Fibroblast of lung (primary cell): ENCODE measurements around the gene NLRP6. TPM values are rescaled to one million over a fixed set of nuclear protein-coding genes. Genes with fewer than 3 reads are reported as not detected.
"Not testable (repeated sequence)": the region's sequence is repeated elsewhere in the genome, so short reads cannot be mapped to it uniquely, and the experiment has no call there.

ENCODE experiments used
- DNase-seq, 2 donors: peaks; one replicate each; pipeline versions ENCODE4 v3.0.0 to v3.0.0-alpha.2; 2010; ENCODE audit warnings: low read depth in 2 of 2
- H2AFZ ChIP-seq: 2 replicates; pipeline ENCODE4 v1.5.1; 2012; ENCODE audit warnings: low read length, control low read depth, inconsistent platforms
- H3K27ac ChIP-seq: 2 replicates; pipeline ENCODE4 v1.5.1; 2011; ENCODE audit warnings: low read length, control low read depth; ENCODE audit not compliant: insufficient read depth
- H3K27me3 ChIP-seq: 2 replicates; pipeline ENCODE4 v1.5.1; 2011; ENCODE audit warnings: mild to moderate bottlenecking, low read length; ENCODE audit not compliant: control insufficient read depth, insufficient read depth
- H3K36me3 ChIP-seq: 2 replicates; pipeline ENCODE4 v1.5.1; 2011; ENCODE audit warnings: low read length; ENCODE audit not compliant: control insufficient read depth, insufficient read depth
- H3K4me1 ChIP-seq: 2 replicates; pipeline ENCODE4 v1.5.1; 2011; ENCODE audit warnings: low read length; ENCODE audit not compliant: control insufficient read depth, insufficient read depth; ENCODE audit errors: extremely low read depth
- H3K4me2 ChIP-seq: 2 replicates; pipeline ENCODE4 v1.5.1; 2011; ENCODE audit warnings: low read length, control low read depth; ENCODE audit not compliant: insufficient read depth; ENCODE audit errors: extremely low read depth
- H3K4me3 ChIP-seq, 4 experiments: fragments of 200-600 bp in 1 of 4; sonication (generic) in 1 of 4; replicated peaks in 1 of 4; 2 replicates each; pipeline ENCODE4 v1.5.1; 2011 to 2016; ENCODE audit warnings: low read length in 4 of 4, low read depth in 3 of 4, mild to moderate bottlenecking in 3 of 4, control low read depth in 2 of 4, inconsistent platforms in 1 of 4, mixed read lengths in 1 of 4; ENCODE audit not compliant: insufficient read depth in 1 of 4; ENCODE audit errors: control extremely low read depth in 1 of 4
- H3K79me2 ChIP-seq: 2 replicates; pipeline ENCODE4 v1.5.1; 2012; ENCODE audit warnings: mild to moderate bottlenecking, low read length, inconsistent platforms; ENCODE audit not compliant: control insufficient read depth, insufficient read depth
- H3K9ac ChIP-seq: 2 replicates; pipeline ENCODE4 v1.5.1; 2011; ENCODE audit warnings: mild to moderate bottlenecking, low read length, control low read depth; ENCODE audit not compliant: insufficient read depth
- H3K9me3 ChIP-seq: 2 replicates; pipeline ENCODE4 v1.5.1; 2012; ENCODE audit warnings: low read depth, low read length; ENCODE audit not compliant: control insufficient read depth, insufficient read depth
- H4K20me1 ChIP-seq: 2 replicates; pipeline ENCODE4 v1.5.1; 2011; ENCODE audit warnings: low read length; ENCODE audit not compliant: control insufficient read depth, insufficient read depth; ENCODE audit errors: extremely low read depth
- CTCF ChIP-seq, 2 donors: IDR thresholded peaks in 1 of 2; conservative IDR thresholded peaks in 1 of 2; 1 replicate in 1 of 2; 2 replicates in 1 of 2; pipeline ENCODE4 v1.5.1; 2011 to 2012; ENCODE audit warnings: low read length in 2 of 2, control low read depth in 1 of 2, inconsistent platforms in 1 of 2, low read depth in 1 of 2, mild to moderate bottlenecking in 1 of 2
- EZH2 ChIP-seq: IDR thresholded peaks from 2 replicates; pipeline ENCODE4 v1.5.1; 2012; ENCODE audit warnings: low read length, control low read depth, mild to moderate bottlenecking; ENCODE audit errors: missing control alignments
- polyA plus RNA-seq, 2 donors: library from polyadenylated mRNA; depleted of rRNA in 1 of 2; stranded (reverse) in 1 of 2; unstranded in 1 of 2; fragments of >200 nt; gene quantifications; 2 replicates each; pipeline ENCODE4 v1.2.1, GENCODE V29; 2011 to 2012; ENCODE audit warnings: missing spikeins in 1 of 2
- total RNA-seq: library from RNA; depleted of rRNA; stranded (reverse); fragments of >200 nt; gene quantifications from 2 replicates; pipeline ENCODE4 v1.2.1, GENCODE V29; 2014

The NLRP6 gene
- total and polyA plus RNA-seq, 2 donors (not counting 1 experiment from before 2014, with no cell fraction given), result not detected

GRCh38 chr11:324156-324555, 45.9 kb downstream of the NLRP6 start:
- Histone ChIP-seq H3K27ac (peak overlapping the region; percentile 10), H3K4me3 (no peak overlapping the region), H4K20me1 (no peaks in the 10 kb centered on the region), H3K9me3 (no peaks in the 10 kb centered on the region), H2AFZ (peak overlapping the region; percentile 73), H3K4me2 (peak overlapping the region; percentile 15), H3K36me3 (peaks cover 1% of the 10 kb centered on the region), H3K79me2 (peaks cover 12% of the 10 kb centered on the region), H3K9ac (no peak overlapping the region), H3K4me1 (peaks cover 14% of the 10 kb centered on the region), H3K27me3 (no peaks in the 10 kb centered on the region)
- DNase-seq, result no peak
- TF ChIP-seq EZH2 (no peak), CTCF (conservative IDR thresholded peaks at IDR 0.05 in 1 of 2, IDR thresholded peaks at IDR 0.05 in 1 of 2; ENCODE audit: low read depth in 1 of 2, low read length in 2 of 2) (no peak)

GRCh38 chr11:324593-325517, 46.6 kb downstream of the NLRP6 start:
- H3K36me3 ChIP-seq, H4K20me1 ChIP-seq, H3K4me3 ChIP-seq, H3K9ac ChIP-seq, DNase-seq, H3K27me3 ChIP-seq, H3K9me3 ChIP-seq, H3K79me2 ChIP-seq: not testable (repeated sequence)
- peak overlapping the region; percentile 10 for H3K27ac ChIP-seq
- peaks cover 14% of the 10 kb centered on the region for H3K4me1 ChIP-seq
- H2AFZ ChIP-seq, result peak overlapping the region; percentile 73
- peak overlapping the region; percentile 15 for H3K4me2 ChIP-seq

GRCh38 chr11:325796-326591, 47.8 kb downstream of the NLRP6 start:
- Histone ChIP-seq H3K36me3 (no peaks in the 10 kb centered on the region), H3K9me3 (no peaks in the 10 kb centered on the region), H3K27me3 (no peaks in the 10 kb centered on the region), H3K4me1 (peaks cover 14% of the 10 kb centered on the region), H4K20me1 (no peaks in the 10 kb centered on the region), H3K79me2 (no peaks in the 10 kb centered on the region), H3K4me2 (no peak overlapping the region), H2AFZ (no peak overlapping the region), H3K9ac (no peak overlapping the region), H3K27ac (no peak overlapping the region), H3K4me3 (no peak overlapping the region)
- TF ChIP-seq EZH2 (no peak), CTCF (conservative IDR thresholded peaks at IDR 0.05 in 1 of 2, IDR thresholded peaks at IDR 0.05 in 1 of 2; ENCODE audit: low read depth in 1 of 2, low read length in 2 of 2) (no peak)
- no peak for DNase-seq
